Sciatic nerve (tissue), 2 donors: Measurements from ENCODE around the gene HUWE1. TPM values are rescaled to one million over a fixed set of nuclear protein-coding genes. Genes with fewer than 3 reads are reported as not detected.

Experiments
- ATAC-seq: fragments of 200-7000 bp; cut with Tn5 transposase; one replicate; pipeline ENCODE4 v1.9.1; 2020; ENCODE audit warnings: mild to moderate bottlenecking, moderate library complexity
- DNase-seq: peaks from one replicate; pipeline ENCODE4 v3.0.0-alpha.2; 2020; ENCODE audit warnings: low spot score
- intact Hi-C: fragments of 100-400 bp; cut with DNase I; formaldehyde crosslinking; loops from one replicate; pipeline ENCODE4 v1.14.2; 2022
- total RNA-seq: library from RNA; stranded (reverse); fragmentation: NEBNext Ultra II Directional; extraction: Animal tissue kit (Norgen Biotek cat#: 25700); gene quantifications from one replicate; pipeline ENCODE4 v1.2.1, GENCODE V29; 2021
- donor health status: DM: no; HTN: no; CAD: no.
- donor health status: DM: no; HTN: no; CAD: no.

Gene HUWE1
- total RNA-seq, 1 donor from 2014 or later: 202 TPM

DNA sequence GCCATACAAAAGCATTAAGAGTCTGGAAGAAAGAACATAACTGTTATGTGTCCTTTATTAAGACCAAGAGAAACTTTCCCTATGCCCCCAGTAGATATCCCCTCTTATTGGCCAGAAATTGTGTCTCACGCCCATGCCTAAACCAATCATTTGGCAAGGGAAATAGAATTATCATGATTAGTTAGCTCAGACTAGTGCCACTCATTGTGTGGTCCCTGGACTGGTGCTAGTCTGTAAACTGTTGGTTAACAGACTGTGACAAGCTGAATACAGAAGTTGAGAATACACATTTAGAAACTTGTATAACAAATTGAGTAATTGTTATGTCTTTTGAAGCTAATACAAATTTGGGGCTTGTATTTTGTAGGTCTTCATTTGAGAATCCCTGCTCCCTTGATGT lies 8.1 kb upstream of the HUWE1 start:
- intact Hi-C loops: no loop called here
- no peak for DNase-seq
- ATAC-seq: no peak

- intact Hi-C loops: no loop called here
- ATAC-seq: no peak
- DNase-seq: no peak
These were observed 1.8 kb upstream of the HUWE1 start for GRCh38 chrX:53688300-53688699.

GRCh38 chrX:53685711-53686110 lies 808 bp downstream of the HUWE1 start:
- intact Hi-C loops: no loop called here
- no peak for DNase-seq
- no peak for ATAC-seq

DNA sequence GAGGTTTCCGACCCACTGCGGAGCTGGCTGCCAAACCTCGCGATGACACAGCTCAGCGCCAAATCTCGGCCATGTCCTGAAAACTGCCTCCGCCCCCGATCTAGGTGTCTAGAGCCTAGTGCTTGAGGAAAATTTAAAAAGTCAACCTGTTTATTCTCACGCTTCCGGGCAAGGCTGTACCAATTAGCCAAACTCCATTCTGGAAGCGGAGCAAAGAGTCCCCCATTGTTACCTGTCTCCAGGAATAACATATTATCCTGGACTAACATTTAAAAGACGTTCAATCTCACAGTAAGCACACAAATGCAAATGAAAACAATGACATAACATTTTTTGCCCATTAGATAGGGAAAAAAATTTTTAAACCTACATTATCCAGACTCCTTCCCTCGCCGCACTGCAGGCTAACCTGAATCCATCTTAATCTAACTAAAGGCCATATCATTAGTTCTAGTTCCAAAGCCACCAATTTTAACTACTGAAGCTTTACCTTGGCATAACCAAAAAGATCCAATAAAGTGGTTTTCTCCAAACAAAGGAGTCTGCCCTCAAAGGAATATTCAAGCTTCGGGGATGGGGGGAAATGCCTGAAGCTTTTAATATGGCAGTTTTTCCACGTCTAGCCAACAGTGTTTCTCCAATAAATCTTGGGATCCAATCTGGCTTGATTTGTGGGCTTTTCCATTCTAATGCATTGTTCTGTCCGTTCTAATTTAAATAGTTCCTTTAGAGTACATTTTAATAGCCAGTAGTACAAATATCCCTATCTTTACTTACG lies 1.9 kb downstream of the HUWE1 start:
- ATAC-seq (no peak), DNase-seq (peak; percentile 93)
- intact Hi-C loops: no loop called here

DNA sequence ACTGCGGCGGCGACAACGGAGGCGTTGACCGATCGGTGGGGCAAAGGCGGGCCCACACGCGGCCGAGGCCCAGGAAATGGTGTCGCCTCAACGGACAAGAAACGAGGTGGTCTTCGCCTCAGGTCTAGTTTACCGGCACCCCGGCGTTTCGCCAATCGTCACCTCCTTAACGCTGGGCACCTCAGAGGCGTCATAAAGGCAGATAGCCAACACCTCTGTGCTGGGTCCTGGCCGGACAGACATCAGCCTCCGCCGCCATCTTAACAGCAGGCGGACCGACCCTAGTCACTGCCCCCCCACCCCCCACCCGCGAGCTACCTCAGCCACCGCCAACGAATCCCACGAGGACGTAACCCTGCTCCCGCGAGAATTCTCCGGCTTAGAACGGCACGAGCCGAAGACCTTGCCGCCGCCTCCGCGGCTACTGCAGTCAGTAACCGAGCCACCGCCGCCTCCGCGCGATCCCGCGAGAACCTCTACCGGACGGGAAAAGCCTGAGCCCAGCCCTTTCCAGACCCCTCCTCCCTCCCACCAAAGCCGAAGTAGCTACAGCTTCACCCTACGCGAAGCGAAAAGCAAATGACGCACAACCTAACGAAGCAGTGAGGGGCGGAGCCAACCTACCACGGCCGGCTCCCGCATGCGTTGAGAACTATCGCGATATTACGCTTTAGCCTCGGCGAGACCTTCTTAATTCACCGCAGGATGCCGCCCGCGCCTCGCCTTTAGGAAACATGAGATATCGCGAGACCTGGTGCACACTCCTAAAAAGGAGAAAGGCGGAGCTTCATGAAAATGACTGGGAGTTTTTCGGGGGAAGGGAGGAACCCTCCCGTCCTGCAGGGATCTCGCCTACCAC lies 2.7 kb downstream of the HUWE1 start:
- intact Hi-C loops: no loop called here
- ATAC-seq: peak; percentile 96
- peak; percentile 94 for DNase-seq

GRCh38 chrX:53682885-53683555 lies 3.5 kb downstream of the HUWE1 start:
- DNase-seq (no peak), ATAC-seq (no peak)
- intact Hi-C loops: no loop called here

GRCh38 chrX:53681661-53682060 lies 4.9 kb downstream of the HUWE1 start:
- ATAC-seq: no peak
- intact Hi-C loops: no loop called here
- DNase-seq: no peak

DNA sequence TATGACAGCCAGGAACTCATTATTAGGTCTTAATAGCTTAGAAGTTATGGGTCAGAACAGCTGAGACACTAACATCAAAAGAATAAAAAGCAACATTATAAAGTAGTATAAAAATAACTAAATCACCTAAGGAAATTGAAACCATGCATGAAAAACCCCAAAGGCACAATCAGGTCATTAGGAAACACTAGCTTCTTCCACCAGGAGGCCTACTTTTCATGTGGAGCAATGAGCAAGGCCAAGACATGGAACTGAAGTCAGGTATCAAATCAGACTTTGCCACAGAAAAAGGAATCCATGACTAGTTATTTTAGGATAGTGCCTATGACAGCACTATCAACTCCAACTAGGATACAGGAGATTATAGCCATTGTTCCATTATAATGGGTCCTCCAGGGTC lies 7.9 kb downstream of the HUWE1 start:
- DNase-seq (no peak), ATAC-seq (no peak)
- intact Hi-C loops: no loop called here

DNA sequence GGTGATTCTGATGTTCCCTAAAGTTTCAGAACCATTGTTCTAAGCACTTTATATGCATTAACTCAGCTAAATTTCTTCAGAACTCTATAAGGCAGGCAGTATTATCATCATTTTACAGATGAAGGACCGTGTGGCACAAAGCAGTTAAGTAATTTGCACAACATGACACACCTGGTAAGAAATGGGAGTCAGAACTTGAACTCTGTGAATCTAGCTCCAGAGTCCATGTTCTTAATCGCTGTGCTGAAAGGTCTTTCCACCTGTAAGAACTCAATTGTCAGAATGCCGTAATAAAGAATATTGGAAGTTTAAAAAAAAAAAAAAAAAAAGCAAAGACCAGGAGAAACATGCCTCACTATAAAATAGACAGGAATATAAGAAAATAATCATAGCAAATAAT lies 9.2 kb downstream of the HUWE1 start:
- intact Hi-C loops: no loop called here
- DNase-seq: no peak
- ATAC-seq: no peak

DNA sequence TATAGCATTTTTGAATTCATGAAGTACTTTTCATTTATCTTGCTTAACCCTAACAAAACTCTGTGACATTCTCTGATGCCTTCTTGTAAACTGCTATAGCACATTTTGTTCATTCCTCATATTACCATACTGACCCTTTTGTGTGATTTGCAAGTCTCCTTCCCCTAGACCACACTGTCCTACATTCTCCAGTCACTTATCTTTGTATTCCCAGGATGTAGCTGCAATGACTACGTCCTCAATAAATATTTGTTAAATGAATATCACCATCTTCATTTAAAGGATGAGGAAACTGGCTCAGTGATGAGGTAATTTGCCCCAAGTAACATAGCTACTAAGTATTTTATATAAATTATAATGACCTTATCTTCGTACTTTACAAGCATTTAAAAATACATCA lies 11.9 kb downstream of the HUWE1 start:
- ATAC-seq (no peak), DNase-seq (no peak)
- intact Hi-C loops: no loop called here

- no peak for DNase-seq
- intact Hi-C loops: no loop called here
These were observed 17.3 kb downstream of the HUWE1 start for GRCh38 chrX:53669258-53669657.

DNA sequence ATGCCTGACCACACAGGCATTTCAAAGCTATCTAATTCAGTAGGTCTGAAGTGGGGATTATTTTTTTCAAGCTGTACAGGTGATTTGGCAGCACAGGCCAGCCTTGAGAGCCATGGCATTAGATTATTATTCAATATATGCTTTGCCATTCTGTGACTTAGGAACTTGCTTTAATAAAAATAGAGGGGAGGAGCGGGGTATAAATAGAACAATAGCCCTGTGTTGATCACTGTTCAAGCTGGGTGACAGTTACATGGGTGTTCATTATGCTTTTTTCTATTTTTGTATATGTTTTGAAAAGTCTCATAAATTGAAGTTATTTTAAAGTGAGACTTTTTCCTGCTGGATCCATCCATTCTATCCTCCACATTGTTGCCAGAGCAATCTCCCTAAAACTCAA lies 20.3 kb downstream of the HUWE1 start:
- no peak for DNase-seq
- ATAC-seq: no peak
- intact Hi-C loops: no loop called here

More at GRCh38 chrX:53669258-53669657, 17.3 kb downstream of the HUWE1 start:
- ATAC-seq: no peak

- ATAC-seq (no peak), DNase-seq (no peak)
- intact Hi-C loops: no loop called here
These were observed 26.5 kb downstream of the HUWE1 start for GRCh38 chrX:53660004-53660403.

DNA sequence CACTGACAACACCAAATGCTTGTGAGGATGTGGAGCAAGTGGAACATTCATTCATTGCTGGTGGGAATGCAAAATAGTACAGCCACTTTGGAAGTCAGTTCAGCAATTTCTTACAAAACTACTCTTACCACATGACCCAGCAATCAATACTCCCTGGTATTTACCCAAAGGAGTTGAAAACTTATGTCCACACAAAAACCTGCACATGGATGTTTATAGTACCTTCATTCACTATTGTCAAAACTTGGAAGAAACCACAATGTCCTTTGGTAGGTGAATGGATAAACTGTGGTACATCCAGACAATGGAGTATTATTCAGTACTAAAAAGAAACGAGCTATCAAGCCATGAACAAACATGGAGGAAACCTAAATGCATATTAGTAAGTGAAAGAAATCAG lies 27.5 kb downstream of the HUWE1 start:
- intact Hi-C loops: no loop called here
- no peak for DNase-seq
- no peak for ATAC-seq

- DNase-seq (no peak), ATAC-seq (no peak)
- intact Hi-C loops: no loop called here
These were observed 29.7 kb downstream of the HUWE1 start for GRCh38 chrX:53656845-53657244.

- no peak for ATAC-seq
- intact Hi-C loops: no loop called here
- DNase-seq: no peak
These were observed 32.1 kb downstream of the HUWE1 start for GRCh38 chrX:53654376-53654775.

DNA sequence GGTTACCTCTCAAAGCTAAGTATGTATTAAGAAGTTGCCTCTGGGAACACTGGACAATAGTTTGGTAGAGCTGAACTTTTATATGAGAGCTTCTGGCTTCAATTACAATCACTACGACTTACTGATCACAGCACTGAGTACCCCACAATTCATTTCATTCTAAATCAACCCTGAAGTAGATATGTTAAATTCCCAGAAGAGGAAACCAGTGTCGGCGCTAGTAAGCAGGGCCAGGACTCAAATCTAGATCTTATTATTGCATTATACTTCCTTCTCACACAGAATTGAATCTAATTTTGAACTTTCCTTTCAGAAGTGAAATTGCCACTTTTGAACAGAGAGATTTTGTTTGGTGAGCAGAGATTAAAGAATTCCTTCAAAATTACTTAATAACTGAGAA lies 41.8 kb downstream of the HUWE1 start:
- DNase-seq: no peak
- intact Hi-C loops: no loop called here
- ATAC-seq: no peak

DNA sequence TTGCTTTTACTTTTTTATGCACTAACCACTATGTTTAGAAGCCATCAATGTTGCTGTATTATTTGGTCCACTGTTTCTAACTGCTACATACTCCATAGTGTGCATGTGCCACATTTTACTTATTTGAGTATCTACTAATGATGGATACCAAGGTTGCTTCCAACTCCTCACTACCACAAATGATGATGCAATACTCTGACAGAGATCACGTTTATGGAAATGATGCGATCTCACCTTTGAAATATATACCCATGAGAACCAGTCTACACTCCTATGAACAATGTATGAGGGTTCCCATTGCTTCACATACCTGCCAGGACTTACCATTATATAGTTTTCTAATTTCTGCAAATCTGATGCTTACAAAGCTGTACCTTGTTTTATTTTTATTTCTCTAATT lies 44.2 kb downstream of the HUWE1 start:
- no peak for ATAC-seq
- no peak for DNase-seq
- intact Hi-C loops: no loop called here

DNA sequence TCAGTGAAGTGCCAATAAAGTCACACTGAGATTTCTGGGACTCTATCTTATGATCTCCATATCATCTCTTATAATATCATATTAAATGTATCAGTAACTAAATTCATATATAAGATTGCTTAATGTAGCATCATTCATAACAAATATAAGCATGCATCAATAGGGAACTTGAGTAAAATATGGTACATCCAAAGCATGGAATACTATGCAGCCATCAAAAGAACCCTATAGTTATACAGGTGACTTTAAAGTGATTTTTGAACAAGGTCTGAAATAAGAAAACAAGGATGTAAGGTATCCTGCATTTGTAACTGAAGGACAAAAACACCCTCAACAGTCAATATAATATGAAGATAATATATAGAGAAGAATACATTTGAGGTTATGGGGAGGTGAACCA lies 47.3 kb downstream of the HUWE1 start:
- DNase-seq: no peak
- intact Hi-C loops: no loop called here

GRCh38 chrX:53637479-53637878 lies 49.0 kb downstream of the HUWE1 start:
- no peak for DNase-seq
- intact Hi-C loops: no loop called here
- no peak for ATAC-seq

More for the DNA sequence above, 47.3 kb downstream of the HUWE1 start:
- no peak for ATAC-seq
